ENCODE data around the gene DEPDC5. TPM values are rescaled to one million over a fixed set of nuclear protein-coding genes. Genes with fewer than 3 reads are reported as not detected.
"Not testable (repeated sequence)": the region's sequence is repeated elsewhere in the genome, so short reads cannot be mapped to it uniquely, and the experiment has no call there.

DEPDC5 gene
- total RNA-seq, 1 donor from 2014 or later = 37.1 TPM

DNA sequence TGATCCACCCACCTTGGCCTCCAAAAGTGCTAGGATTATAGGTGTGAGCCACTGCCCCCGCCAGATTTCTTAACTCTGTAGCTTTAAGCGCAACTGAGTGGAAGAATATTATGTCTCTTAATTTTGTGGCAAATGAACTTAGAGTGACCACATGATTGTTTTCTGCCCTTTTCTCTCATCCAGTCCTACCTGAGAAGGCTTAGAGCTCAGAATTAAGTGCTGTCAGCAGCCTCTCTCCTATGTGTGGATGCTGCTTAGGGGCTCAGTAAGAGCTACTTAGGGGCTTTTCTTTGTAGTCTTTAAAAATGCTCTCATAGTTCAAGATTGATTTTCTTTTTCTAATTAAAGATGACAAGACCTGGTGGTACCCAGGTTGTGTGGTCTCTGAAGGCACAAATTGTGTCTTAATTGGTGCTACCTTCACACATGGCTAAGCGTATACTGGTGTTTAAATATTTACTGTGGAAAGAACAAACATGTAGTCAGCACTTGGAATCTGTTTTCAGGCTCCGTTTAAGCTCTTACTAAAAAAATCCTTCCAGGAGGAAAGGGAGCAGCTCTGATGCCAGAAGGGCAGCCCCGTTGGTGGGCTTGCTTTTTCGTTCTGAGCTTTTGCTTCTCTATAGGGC lies 59.3 kb downstream of the DEPDC5 start:
- H3K4me1 Mint-ChIP-seq = no peaks in the 10 kb centered on the region
- no peak overlapping the region for H3K4me3 Mint-ChIP-seq
- DNase-seq (ENCODE audit: low spot score) = no peak
- H3K4me2 ChIP-seq = no peak overlapping the region
- no peaks in the 10 kb centered on the region for H3K36me3 ChIP-seq
- no peaks in the 10 kb centered on the region for H3K9me3 Mint-ChIP-seq
- TF ChIP-seq EZH2 (IDR thresholded peaks at IDR 0.05) (no peak), EZH2phosphoT487 (IDR thresholded peaks at IDR 0.05) (no peak)
- TF ChIP-seq, protein P1, sequence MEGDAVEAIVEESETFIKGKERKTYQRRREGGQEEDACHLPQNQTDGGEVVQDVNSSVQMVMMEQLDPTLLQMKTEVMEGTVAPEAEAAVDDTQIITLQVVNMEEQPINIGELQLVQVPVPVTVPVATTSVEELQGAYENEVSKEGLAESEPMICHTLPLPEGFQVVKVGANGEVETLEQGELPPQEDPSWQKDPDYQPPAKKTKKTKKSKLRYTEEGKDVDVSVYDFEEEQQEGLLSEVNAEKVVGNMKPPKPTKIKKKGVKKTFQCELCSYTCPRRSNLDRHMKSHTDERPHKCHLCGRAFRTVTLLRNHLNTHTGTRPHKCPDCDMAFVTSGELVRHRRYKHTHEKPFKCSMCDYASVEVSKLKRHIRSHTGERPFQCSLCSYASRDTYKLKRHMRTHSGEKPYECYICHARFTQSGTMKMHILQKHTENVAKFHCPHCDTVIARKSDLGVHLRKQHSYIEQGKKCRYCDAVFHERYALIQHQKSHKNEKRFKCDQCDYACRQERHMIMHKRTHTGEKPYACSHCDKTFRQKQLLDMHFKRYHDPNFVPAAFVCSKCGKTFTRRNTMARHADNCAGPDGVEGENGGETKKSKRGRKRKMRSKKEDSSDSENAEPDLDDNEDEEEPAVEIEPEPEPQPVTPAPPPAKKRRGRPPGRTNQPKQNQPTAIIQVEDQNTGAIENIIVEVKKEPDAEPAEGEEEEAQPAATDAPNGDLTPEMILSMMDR (IDR thresholded peaks at IDR 0.05) = no peak
- no peaks in the 10 kb centered on the region for H3K27me3 Mint-ChIP-seq (ENCODE audit: insufficient read depth, low read depth)
- no peaks in the 10 kb centered on the region for H3F3A ChIP-seq (ENCODE audit: low read depth)
- no peak overlapping the region for H3K27ac ChIP-seq
- H3K79me2 ChIP-seq (ENCODE audit: low read depth) = no peaks in the 10 kb centered on the region
- no peaks in the 10 kb centered on the region for H4K20me1 ChIP-seq (ENCODE audit: low read depth)
- no peak overlapping the region for H2AFZ ChIP-seq (replicated peaks)
- H3K27me3 ChIP-seq = no peaks in the 10 kb centered on the region
- H3K9ac ChIP-seq = no peak overlapping the region
- H3K9me3 ChIP-seq (ENCODE audit: low read depth) = no peaks in the 10 kb centered on the region
- no peaks in the 10 kb centered on the region for H3K4me1 ChIP-seq
- no peak overlapping the region for H3K27ac Mint-ChIP-seq
- no peak overlapping the region for H3K4me3 ChIP-seq
- H3K36me3 Mint-ChIP-seq = peaks cover 23% of the 10 kb centered on the region

DNA sequence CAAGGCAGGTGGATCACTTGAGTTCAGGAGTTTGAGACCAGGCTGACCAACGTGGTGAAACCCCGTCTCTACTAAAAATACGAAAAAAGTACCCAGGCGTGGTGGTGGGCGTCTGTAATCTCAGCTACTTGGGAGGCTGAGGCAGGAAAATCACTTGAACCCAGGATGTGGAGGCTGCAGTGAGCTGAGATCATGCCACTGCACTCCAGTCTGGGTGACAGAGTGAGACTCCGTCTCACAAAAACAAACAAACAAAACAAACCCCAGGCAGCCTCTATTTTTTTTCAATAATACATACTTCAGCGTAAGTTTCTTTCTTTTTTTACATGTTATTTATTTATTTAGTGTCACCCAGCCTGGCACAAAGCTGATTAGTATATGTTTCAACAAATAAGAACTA lies 60.1 kb downstream of the DEPDC5 start:
- not testable (repeated sequence) for H4K20me1 ChIP-seq (ENCODE audit: low read depth); H3F3A ChIP-seq (ENCODE audit: low read depth); H3K27me3 Mint-ChIP-seq (ENCODE audit: insufficient read depth, low read depth); H3K9me3 Mint-ChIP-seq; H3K36me3 ChIP-seq; H3K4me3 Mint-ChIP-seq; H3K4me1 Mint-ChIP-seq; H3K4me2 ChIP-seq; H3K9ac ChIP-seq; H3K27me3 ChIP-seq; H3K79me2 ChIP-seq (ENCODE audit: low read depth); H3K4me3 ChIP-seq; DNase-seq (ENCODE audit: low spot score); H3K27ac Mint-ChIP-seq; H3K27ac ChIP-seq; H2AFZ ChIP-seq (replicated peaks); H3K9me3 ChIP-seq (ENCODE audit: low read depth); H3K4me1 ChIP-seq
- peaks cover 31% of the 10 kb centered on the region for H3K36me3 Mint-ChIP-seq

DNA sequence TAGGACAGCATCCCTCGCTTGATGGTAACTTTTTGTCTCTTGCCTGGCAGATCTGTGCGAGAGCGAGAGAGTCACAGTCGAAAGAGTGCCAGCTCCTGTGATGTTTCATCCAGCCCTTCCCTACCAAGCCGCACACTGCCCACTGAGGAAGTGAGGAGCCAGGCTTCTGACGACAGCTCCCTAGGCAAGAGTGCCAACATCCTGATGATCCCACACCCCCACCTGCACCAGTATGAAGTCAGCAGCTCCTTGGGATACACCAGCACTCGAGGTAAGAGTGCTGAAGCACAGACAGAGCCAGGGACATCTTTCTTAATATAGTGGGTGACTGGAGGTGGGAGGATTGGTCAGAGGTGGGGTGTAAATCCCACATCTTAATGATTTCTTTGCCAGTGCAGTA lies 61.1 kb downstream of the DEPDC5 start:
- Mint-ChIP-seq H3K4me3 (no peak overlapping the region), H3K4me1 (no peaks in the 10 kb centered on the region), H3K9me3 (no peaks in the 10 kb centered on the region), H3K27ac (no peak overlapping the region), H3K36me3 (peaks cover 35% of the 10 kb centered on the region), H3K27me3 (ENCODE audit: insufficient read depth, low read depth) (no peaks in the 10 kb centered on the region)
- DNase-seq (ENCODE audit: low spot score) = no peak
- Histone ChIP-seq H3K27me3 (no peaks in the 10 kb centered on the region), H3K36me3 (no peaks in the 10 kb centered on the region), H4K20me1 (ENCODE audit: low read depth) (no peaks in the 10 kb centered on the region), H3K4me3 (no peak overlapping the region), H2AFZ (replicated peaks) (no peak overlapping the region), H3K27ac (no peak overlapping the region), H3K4me2 (no peak overlapping the region), H3K9me3 (ENCODE audit: low read depth) (no peaks in the 10 kb centered on the region), H3K4me1 (no peaks in the 10 kb centered on the region), H3K9ac (no peak overlapping the region), H3K79me2 (ENCODE audit: low read depth) (no peaks in the 10 kb centered on the region), H3F3A (ENCODE audit: low read depth) (no peaks in the 10 kb centered on the region)
- TF ChIP-seq EZH2 (IDR thresholded peaks at IDR 0.05) (no peak), EZH2phosphoT487 (IDR thresholded peaks at IDR 0.05) (no peak)
- TF ChIP-seq, protein P1 (IDR thresholded peaks at IDR 0.05) = no peak

DNA sequence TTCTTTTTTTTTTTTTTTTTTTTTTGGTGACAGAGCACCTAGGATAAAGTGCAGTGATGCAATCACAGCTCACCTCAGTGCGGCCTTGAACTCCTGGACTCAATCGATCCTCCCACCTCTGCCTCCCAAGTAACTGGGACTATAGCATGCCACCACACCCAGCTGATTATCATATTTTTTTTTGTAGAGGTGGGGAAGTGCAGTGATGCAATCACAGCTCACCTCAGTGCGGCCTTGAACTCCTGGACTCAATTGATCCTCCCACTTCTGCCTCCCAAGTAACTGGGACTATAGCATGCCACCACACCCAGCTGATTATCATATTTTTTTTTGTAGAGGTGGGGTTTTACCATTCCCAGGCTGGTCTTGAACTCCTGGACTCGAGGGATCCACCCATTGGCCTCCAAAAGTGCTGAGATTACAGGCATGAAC lies 61.6 kb downstream of the DEPDC5 start:
- H3K27me3 ChIP-seq; H3K4me1 ChIP-seq; H3K27ac ChIP-seq; H3K79me2 ChIP-seq (ENCODE audit: low read depth); H3K4me3 Mint-ChIP-seq; H3F3A ChIP-seq (ENCODE audit: low read depth); H3K9me3 Mint-ChIP-seq; H3K27ac Mint-ChIP-seq; H2AFZ ChIP-seq (replicated peaks); DNase-seq (ENCODE audit: low spot score); H3K36me3 ChIP-seq; H3K9ac ChIP-seq; H3K4me1 Mint-ChIP-seq; H4K20me1 ChIP-seq (ENCODE audit: low read depth); H3K9me3 ChIP-seq (ENCODE audit: low read depth); H3K4me3 ChIP-seq; H3K4me2 ChIP-seq; H3K27me3 Mint-ChIP-seq (ENCODE audit: insufficient read depth, low read depth): not testable (repeated sequence)
- peaks cover 31% of the 10 kb centered on the region for H3K36me3 Mint-ChIP-seq

Measured in neural progenitor cell (in vitro differentiated cells).